K562 (cell line): ENCODE data around the gene GLRX5. TPM values are rescaled to one million over a fixed set of nuclear protein-coding genes. Genes with fewer than 3 reads are reported as not detected.

ENCODE experiments used
- ARID3B ChIP-seq: fragments of 250-450 bp; sonication (Bioruptor Pico); IDR thresholded peaks from 2 replicates; pipeline ENCODE4 v1.4.0; 2020; ENCODE audit warnings: borderline replicate concordance
- ATF1 ChIP-seq, 2 experiments: fragments of 450-650 bp in 1 of 2; IDR thresholded peaks; 2 replicates each; pipeline ENCODE4 v1.6.1; 2016; ENCODE audit warnings: missing compliant biosample characterization in 1 of 2, missing genetic modification characterization in 1 of 2
- GTF3C2 ChIP-seq: IDR thresholded peaks from 3 replicates; pipeline ENCODE4 v1.6.1; 2011; ENCODE audit warnings: borderline replicate concordance, mild to moderate bottlenecking, moderate library complexity; ENCODE audit not compliant: insufficient read length; ENCODE audit errors: extremely low read depth
- MCM5 ChIP-seq: fragments of 450-650 bp; IDR thresholded peaks from 2 replicates; pipeline ENCODE4 v1.6.1; 2016; ENCODE audit warnings: low read depth
- MIER1 ChIP-seq: fragments of 450-650 bp; IDR thresholded peaks from 2 replicates; pipeline ENCODE4 v1.6.1; 2016; ENCODE audit warnings: antibody characterized with exemption, mild to moderate bottlenecking, low read depth
- PHF8 ChIP-seq: fragments of 200-600 bp; sonication (generic); IDR thresholded peaks from 2 replicates; pipeline ENCODE4 v1.6.1; 2012; ENCODE audit warnings: mixed run types, mild to moderate bottlenecking, inconsistent platforms, low read length, moderate library complexity, borderline replicate concordance
- POLR2A ChIP-seq: fragments of 450-650 bp; conservative IDR thresholded peaks from 2 replicates; pipeline ENCODE4 v1.6.1; 2016
- XRCC3 ChIP-seq: fragments of 450-650 bp; IDR thresholded peaks from 2 replicates; pipeline ENCODE4 v1.6.1; 2017; ENCODE audit warnings: mild to moderate bottlenecking, moderate library complexity
- ZNF695 ChIP-seq: fragments of 450-650 bp; formaldehyde crosslinking; IDR thresholded peaks from 2 replicates; pipeline ENCODE4 v1.4.0; 2020; ENCODE audit warnings: mild to moderate bottlenecking, moderate library complexity
- polyA plus RNA-seq, 8 experiments: library from polyadenylated mRNA; depleted of rRNA in 4 of 8; stranded (reverse) in 5 of 8; unstranded in 3 of 8; fragments of >200 nt; fragmentation: Nextera tagmentation in 2 of 8; fragmentation: Illumina TruSeq in 1 of 8; extraction: Ambion mirVana in 2 of 8; extraction: Trizol in 1 of 8; gene quantifications; 2 replicates each; pipeline versions ENCODE4 v1.2.1 to v1.2.3, GENCODE V29; 2011 to 2014; ENCODE audit warnings: inconsistent platforms in 1 of 8, missing spikeins in 1 of 8
- total RNA-seq, 7 experiments: library from RNA; depleted of rRNA in 6 of 7; stranded (reverse); fragments of >200 nt in 6 of 7; fragmentation: Illumina TruSeq in 2 of 7; extraction: Trizol in 2 of 7; gene quantifications; 2 replicates each; pipeline versions ENCODE4 v1.2.1 to v1.2.3, GENCODE V29; 2011 to 2021; ENCODE audit warnings: low replicate concordance in 1 of 7

Gene GLRX5
- total and polyA plus RNA-seq, 9 of the 15 experiments (the other 6 are each of a cell fraction or from before 2014, with no cell fraction given), result 16.7 to 96.8 (median 66.8) TPM

GRCh38 chr14:95489214-95490137 is 45.4 kb upstream of the GLRX5 start (continued):
- no peak for TF ChIP-seq GTF3C2
- TF ChIP-seq POLR2A, result no peak
- no peak for TF ChIP-seq MIER1
- TF ChIP-seq ARID3B (CRISPR knock-in tag), result no peak
- no peak for TF ChIP-seq ATF1 (CRISPR knock-in tag; IDR thresholded peaks at IDR 0.05)
- no peak for TF ChIP-seq ATF1 (tag; IDR thresholded peaks at IDR 0.05)
- TF ChIP-seq MCM5, result no peak
- TF ChIP-seq PHF8, result no peak
- TF ChIP-seq ZNF695 (CRISPR knock-in tag), result no peak
- no peak for TF ChIP-seq XRCC3
- TF ChIP-seq, all 486 proteins: peak for 0
